SK-N-MC (cell line): ENCODE data around the gene GAK.

ENCODE experiments used
- DNase-seq: peaks from one replicate; pipeline ENCODE4 v3.0.0-alpha.2; 2011; ENCODE audit warnings: low read depth, low spot score
- H3K27ac ChIP-seq: fragments of 200-600 bp; sonication (generic); 2 replicates; pipeline ENCODE4 v1.5.1; 2016; ENCODE audit warnings: mixed run types
- H3K36me3 ChIP-seq: fragments of 200-600 bp; sonication (generic); 2 replicates; pipeline ENCODE4 v1.6.1; 2017; ENCODE audit warnings: antibody characterized with exemption, low read length, mixed read lengths; ENCODE audit not compliant: insufficient read depth
- H3K4me3 ChIP-seq: fragments of 200-600 bp; sonication (generic); 2 replicates; pipeline ENCODE4 v1.5.1; 2016
- H3K9ac ChIP-seq: fragments of 200-600 bp; sonication (generic); 2 replicates; pipeline ENCODE4 v1.8.0; 2017; ENCODE audit warnings: mixed run types, mixed read lengths; ENCODE audit not compliant: insufficient read length
- H3K9me3 ChIP-seq: fragments of 200-600 bp; sonication (generic); 2 replicates; pipeline ENCODE4 v1.6.1; 2017; ENCODE audit warnings: low read depth, mild to moderate bottlenecking, antibody characterized with exemption, low read length, moderate library complexity, mixed read lengths
- EZH2 ChIP-seq: fragments of 200-600 bp; sonication (generic); IDR thresholded peaks from one replicate; pipeline ENCODE4 v1.6.1; 2017; ENCODE audit warnings: antibody characterized with exemption
- FOXP2 ChIP-seq: optimal IDR thresholded peaks from 2 replicates; pipeline ENCODE3; 2011; ENCODE audit warnings: mild to moderate bottlenecking, moderate library complexity; ENCODE audit not compliant: insufficient read depth; ENCODE audit errors: extremely low read length, control extremely low read depth
- POLR2AphosphoS5 ChIP-seq: IDR thresholded peaks from 2 replicates; pipeline ENCODE4 v1.6.1; 2012; ENCODE audit warnings: mild to moderate bottlenecking, low read depth, low read length, borderline replicate concordance

The GAK gene

GRCh38 chr4:960140-960635 is 28.1 kb upstream of the GAK start:
- H3K4me3 ChIP-seq = no peak overlapping the region
- no peaks in the 10 kb centered on the region for H3K9me3 ChIP-seq
- TF ChIP-seq FOXP2 (no peak), EZH2 (no peak), POLR2AphosphoS5 (no peak)
- H3K9ac ChIP-seq = no peak overlapping the region
- no peak for DNase-seq
- H3K27ac ChIP-seq = no peak overlapping the region
- H3K36me3 ChIP-seq = no peaks in the 10 kb centered on the region

DNA sequence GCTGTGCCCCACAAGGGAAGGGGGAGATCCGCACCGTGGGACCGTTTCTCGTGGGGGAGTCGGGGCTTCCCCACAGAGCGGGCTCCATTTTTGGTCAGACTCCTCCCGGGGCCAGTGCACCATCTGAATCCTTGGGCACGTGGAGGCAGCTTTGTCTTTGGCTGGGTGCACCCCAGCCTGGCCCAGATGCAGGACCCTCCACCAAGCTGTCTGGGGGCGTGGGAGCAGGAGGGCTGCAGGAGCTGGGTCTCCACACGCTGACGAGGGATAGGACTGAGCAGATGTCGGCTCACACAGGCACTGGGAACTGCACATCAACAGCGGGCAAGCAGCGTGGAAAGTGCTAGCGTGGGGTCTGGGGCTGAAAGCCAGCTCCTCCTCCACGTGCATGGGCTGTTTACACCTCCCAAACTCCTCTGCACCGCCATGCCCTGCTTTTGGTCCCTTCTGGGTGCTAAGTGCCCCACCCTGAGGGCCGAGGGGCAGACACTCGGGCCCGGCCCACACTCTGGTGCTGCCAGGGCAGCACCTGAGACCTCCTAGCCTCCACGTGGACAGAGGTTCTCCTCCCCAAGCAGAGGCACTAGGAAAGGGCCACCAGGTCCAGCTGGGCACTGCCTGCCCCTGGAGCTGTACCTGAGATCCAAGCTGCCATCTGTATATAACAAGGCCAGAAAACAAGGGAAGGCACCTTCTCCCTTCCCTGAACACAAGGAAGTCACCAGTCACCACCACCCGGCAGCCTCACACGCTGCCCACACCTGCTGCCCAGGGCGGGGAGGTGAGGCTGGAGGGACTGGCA is 27.4 kb upstream of the GAK start:
- no peaks in the 10 kb centered on the region for H3K36me3 ChIP-seq
- no peak overlapping the region for H3K4me3 ChIP-seq
- TF ChIP-seq FOXP2 (no peak), POLR2AphosphoS5 (no peak), EZH2 (no peak)
- no peak overlapping the region for H3K9ac ChIP-seq
- no peak for DNase-seq
- H3K9me3 ChIP-seq = no peaks in the 10 kb centered on the region
- no peak overlapping the region for H3K27ac ChIP-seq

DNA sequence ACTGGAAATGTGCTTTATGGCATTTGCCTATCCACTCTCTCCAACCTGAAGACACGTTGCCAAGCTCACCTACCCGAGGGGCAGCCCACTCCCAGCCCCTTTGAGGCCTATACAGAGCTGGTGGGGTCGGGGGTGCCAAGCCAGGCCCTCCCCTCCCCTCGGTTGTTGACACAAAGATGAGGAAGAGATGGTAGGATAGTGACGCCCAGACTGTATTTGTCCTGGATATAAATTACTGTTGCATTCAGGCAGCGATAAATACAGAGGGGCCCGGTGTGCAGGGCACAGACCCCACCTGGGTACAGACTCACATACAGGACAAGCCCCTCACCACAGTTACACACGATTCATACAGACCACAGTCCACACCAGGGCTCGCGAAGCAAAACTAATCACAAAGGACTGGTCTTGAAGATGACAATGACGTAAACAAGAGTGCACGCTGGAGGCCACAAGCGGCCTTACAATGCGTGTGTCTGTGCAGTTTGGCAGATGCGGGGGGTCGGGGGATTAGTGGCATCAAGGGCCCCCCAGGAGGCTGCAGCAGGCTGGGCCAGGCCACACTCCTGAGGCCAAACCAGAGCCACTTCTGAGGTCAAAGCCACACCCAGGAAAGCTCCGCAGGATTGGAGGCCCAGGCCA is 26.7 kb upstream of the GAK start:
- no peak for DNase-seq
- TF ChIP-seq POLR2AphosphoS5 (no peak), EZH2 (no peak), FOXP2 (no peak)
- no peak overlapping the region for H3K9ac ChIP-seq
- H3K4me3 ChIP-seq = no peak overlapping the region
- H3K27ac ChIP-seq = no peak overlapping the region
- H3K36me3 ChIP-seq = no peaks in the 10 kb centered on the region
- no peaks in the 10 kb centered on the region for H3K9me3 ChIP-seq

DNA sequence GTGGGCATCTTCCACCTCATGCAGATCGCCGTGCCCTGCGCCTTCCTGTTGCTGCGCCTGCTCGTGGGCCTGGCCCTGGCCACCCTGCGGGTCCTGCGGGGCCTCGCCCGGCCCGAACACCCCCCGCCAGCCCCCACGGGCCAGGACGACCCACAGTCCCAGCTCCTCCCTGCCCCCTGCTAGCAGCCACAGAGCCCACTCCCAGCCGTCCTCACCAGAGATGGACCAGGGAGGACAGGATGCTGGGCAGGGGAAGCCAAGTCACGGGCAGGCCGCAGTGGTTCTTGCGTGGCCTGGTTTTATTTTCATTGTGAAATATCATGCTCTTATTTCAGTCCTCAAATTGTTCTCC is 26.2 kb upstream of the GAK start:
- no peaks in the 10 kb centered on the region for H3K36me3 ChIP-seq
- H3K4me3 ChIP-seq = no peak overlapping the region
- TF ChIP-seq POLR2AphosphoS5 (no peak), EZH2 (no peak), FOXP2 (no peak)
- no peaks in the 10 kb centered on the region for H3K9me3 ChIP-seq
- DNase-seq = no peak
- H3K27ac ChIP-seq = no peak overlapping the region
- no peak overlapping the region for H3K9ac ChIP-seq

DNA sequence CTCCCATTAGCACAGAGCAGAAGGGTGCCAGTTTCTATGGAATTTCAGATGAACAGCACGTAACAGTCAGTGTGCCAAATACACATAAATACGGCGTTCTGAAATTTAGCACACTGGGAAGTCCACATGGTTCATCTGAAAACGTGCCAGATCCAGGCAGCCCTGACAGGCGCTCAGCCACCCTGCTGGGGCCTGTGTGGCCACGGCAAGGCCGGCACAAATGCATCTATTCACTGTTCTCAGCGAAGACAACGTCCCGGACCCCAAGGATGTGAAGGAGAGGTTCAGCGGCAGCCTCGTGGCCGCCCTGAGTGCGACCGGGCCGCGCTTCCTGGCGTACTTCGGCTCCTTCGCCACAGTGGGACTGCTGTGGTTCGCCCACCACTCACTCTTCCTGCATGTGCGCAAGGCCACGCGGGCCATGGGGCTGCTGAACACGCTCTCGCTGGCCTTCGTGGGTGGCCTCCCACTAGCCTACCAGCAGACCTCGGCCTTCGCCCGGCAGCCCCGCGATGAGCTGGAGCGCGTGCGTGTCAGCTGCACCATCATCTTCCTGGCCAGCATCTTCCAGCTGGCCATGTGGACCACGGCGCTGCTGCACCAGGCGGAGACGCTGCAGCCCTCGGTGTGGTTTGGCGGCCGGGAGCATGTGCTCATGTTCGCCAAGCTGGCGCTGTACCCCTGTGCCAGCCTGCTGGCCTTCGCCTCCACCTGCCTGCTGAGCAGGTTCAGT is 25.6 kb upstream of the GAK start:
- no peak overlapping the region for H3K27ac ChIP-seq
- H3K9me3 ChIP-seq = no peaks in the 10 kb centered on the region
- no peaks in the 10 kb centered on the region for H3K36me3 ChIP-seq
- TF ChIP-seq EZH2 = no peak
- TF ChIP-seq POLR2AphosphoS5 = no peak
- TF ChIP-seq FOXP2 = no peak
- no peak overlapping the region for H3K9ac ChIP-seq
- H3K4me3 ChIP-seq = no peak overlapping the region
- DNase-seq = no peak

DNA sequence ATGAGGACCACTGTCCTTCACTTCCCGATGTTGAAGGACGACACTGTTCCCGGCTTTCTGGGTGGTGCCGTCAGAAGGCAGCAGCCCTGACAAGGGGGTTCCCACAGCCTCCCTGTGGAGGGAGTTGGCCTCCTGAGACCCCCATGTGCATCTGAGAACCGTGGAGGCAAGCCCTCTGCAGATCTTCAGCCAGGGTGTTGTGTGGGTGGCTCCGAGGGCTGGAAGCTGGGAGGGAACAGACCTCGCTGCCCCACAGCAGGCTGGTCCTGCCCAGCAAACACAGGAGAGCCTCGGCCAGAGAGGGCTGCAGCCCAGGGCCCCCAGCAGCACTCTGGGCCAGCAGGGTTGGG is 25.1 kb upstream of the GAK start:
- TF ChIP-seq POLR2AphosphoS5 (no peak), EZH2 (no peak), FOXP2 (no peak)
- no peaks in the 10 kb centered on the region for H3K36me3 ChIP-seq
- DNase-seq = no peak

DNA sequence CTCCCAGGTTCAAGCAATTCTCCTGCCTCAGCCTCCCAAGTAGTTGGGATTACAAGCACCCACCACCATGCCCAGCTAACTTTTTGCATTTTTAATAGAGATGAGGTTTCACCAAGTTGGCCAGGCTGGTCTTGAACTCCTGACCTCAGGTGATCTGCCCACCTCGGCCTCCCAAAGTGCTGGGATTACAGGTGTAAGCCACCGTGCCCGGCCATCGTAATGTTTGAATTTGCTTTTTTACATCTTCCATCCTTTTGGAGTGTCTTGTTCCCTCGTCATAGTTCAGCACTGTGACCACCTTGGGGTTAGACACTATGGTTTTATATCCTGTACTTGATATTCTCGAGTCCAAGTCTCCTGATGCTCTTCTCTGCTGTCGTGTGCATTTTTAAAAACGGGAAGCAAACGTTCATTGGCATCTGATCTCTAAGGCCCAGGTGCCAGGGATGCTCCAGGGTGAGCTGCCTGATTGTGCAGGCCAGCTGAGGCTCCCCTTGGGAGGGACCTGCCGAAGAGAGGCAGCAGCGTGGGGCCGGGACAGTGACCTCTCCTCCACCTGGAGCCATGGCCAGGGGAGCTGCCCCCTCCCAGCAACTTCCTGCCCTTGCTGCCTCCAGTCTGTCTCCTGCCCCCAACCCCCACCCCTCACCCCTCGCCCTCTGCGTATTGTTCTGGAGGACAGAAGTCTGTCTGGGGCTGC is 24.6 kb upstream of the GAK start:
- no peak for DNase-seq
- H3K9me3 ChIP-seq = no peaks in the 10 kb centered on the region
- H3K9ac ChIP-seq = no peak overlapping the region
- no peaks in the 10 kb centered on the region for H3K36me3 ChIP-seq
- TF ChIP-seq EZH2 = no peak
- no peak for TF ChIP-seq FOXP2
- no peak for TF ChIP-seq POLR2AphosphoS5
- H3K27ac ChIP-seq = no peak overlapping the region
- H3K4me3 ChIP-seq = no peak overlapping the region

More for the DNA sequence above, 25.1 kb upstream of the GAK start:
- Histone ChIP-seq H3K4me3 (no peak overlapping the region), H3K27ac (no peak overlapping the region), H3K9me3 (no peaks in the 10 kb centered on the region), H3K9ac (no peak overlapping the region)

- H3K27ac ChIP-seq = no peak overlapping the region
- H3K9ac ChIP-seq = no peak overlapping the region
- H3K4me3 ChIP-seq = no peak overlapping the region
- TF ChIP-seq EZH2 (no peak), POLR2AphosphoS5 (no peak), FOXP2 (no peak)
- H3K9me3 ChIP-seq = no peaks in the 10 kb centered on the region
- no peak for DNase-seq
- no peaks in the 10 kb centered on the region for H3K36me3 ChIP-seq
Observed at GRCh38 chr4:955931-956381, 23.8 kb upstream of the GAK start.
